Glutamatergic neuron (in vitro differentiated cells): Measurements from ENCODE around the gene S100A9. TPM values are rescaled to one million over a fixed set of nuclear protein-coding genes. Genes with fewer than 3 reads are reported as not detected.

ENCODE experiments used
- DNase-seq: peaks from one replicate; pipeline ENCODE4 v3.0.0; 2022
- H3K27ac Mint-ChIP-seq: one replicate; pipeline ENCODE4 v1.8.0; 2020; ENCODE audit warnings: mild to moderate bottlenecking, mixed read lengths, inconsistent platforms; ENCODE audit not compliant: unreplicated experiment
- H3K27me3 Mint-ChIP-seq: one replicate; pipeline ENCODE4 v1.8.0; 2020; ENCODE audit warnings: mild to moderate bottlenecking, moderate library complexity, mixed read lengths, inconsistent platforms; ENCODE audit not compliant: unreplicated experiment
- H3K36me3 Mint-ChIP-seq: one replicate; pipeline ENCODE4 v1.8.0; 2020; ENCODE audit warnings: mild to moderate bottlenecking, mixed read lengths, inconsistent platforms; ENCODE audit not compliant: unreplicated experiment
- H3K4me1 Mint-ChIP-seq: one replicate; pipeline ENCODE4 v1.8.0; 2020; ENCODE audit warnings: mild to moderate bottlenecking, low read depth, mixed read lengths, inconsistent platforms; ENCODE audit not compliant: unreplicated experiment
- H3K4me3 Mint-ChIP-seq: one replicate; pipeline ENCODE4 v1.8.0; 2020; ENCODE audit warnings: mild to moderate bottlenecking, mixed read lengths, inconsistent platforms; ENCODE audit not compliant: unreplicated experiment
- H3K9me3 Mint-ChIP-seq: one replicate; pipeline ENCODE4 v1.8.0; 2020; ENCODE audit warnings: mild to moderate bottlenecking, moderate library complexity, mixed read lengths, inconsistent platforms; ENCODE audit not compliant: unreplicated experiment
- CTCF ChIP-seq: fragments of 200-600 bp; sonication (generic); IDR thresholded peaks from one replicate; pipeline ENCODE4 v1.5.0; 2021; ENCODE audit not compliant: partially characterized antibody, unreplicated experiment
- total RNA-seq: library from RNA; stranded (reverse); fragmentation: NEBNext Ultra II Directional; extraction: Animal tissue kit (Norgen Biotek cat#: 25700); gene quantifications from one replicate; pipeline ENCODE4 v1.2.1, GENCODE V29; 2021; ENCODE audit not compliant: unreplicated experiment

S100A9 gene
- total RNA-seq, 1 donor from 2014 or later = not detected

DNA sequence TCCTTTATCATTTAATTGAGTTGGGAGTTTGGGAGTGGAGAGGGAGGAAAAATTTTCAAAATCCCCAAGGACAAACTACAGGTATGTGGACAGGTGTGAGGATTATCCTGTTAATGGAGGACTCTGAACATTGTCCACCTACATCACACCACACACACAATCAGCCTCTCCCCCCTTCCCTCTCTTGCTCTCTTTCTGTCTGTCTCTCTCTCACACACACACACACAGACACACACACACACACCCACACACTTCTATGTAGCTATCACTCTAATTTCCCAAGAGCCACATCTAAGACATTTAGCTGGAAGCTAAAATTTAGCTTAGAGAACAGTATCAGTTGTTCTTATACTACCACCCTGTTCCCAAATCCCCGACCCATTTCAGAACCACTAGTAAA lies 31.7 kb downstream of the S100A9 start:
- H3K4me1 Mint-ChIP-seq = peaks cover 11% of the 10 kb centered on the region
- DNase-seq = no peak

GRCh38 chr1:153389973-153390879 lies 32.6 kb downstream of the S100A9 start:
- Mint-ChIP-seq H3K27ac (no peak overlapping the region), H3K4me1 (peaks cover 8% of the 10 kb centered on the region), H3K9me3 (no peaks in the 10 kb centered on the region), H3K27me3 (peaks cover 10% of the 10 kb centered on the region), H3K36me3 (no peaks in the 10 kb centered on the region), H3K4me3 (no peak overlapping the region)
- DNase-seq = no peak
- no peak for TF ChIP-seq CTCF

More for the DNA sequence above, 31.7 kb downstream of the S100A9 start:
- Mint-ChIP-seq H3K9me3 (no peaks in the 10 kb centered on the region), H3K36me3 (no peaks in the 10 kb centered on the region), H3K4me3 (no peak overlapping the region), H3K27ac (no peak overlapping the region), H3K27me3 (peaks cover 8% of the 10 kb centered on the region)
- no peak for TF ChIP-seq CTCF

- Mint-ChIP-seq H3K9me3 (no peaks in the 10 kb centered on the region), H3K27ac (no peak within 1 kb of the TSS), H3K27me3 (peaks cover 13% of the 10 kb centered on the region), H3K36me3 (no peaks in the 10 kb centered on the region), H3K4me1 (peaks cover 8% of the 10 kb centered on the region), H3K4me3 (no peak within 1 kb of the TSS)
- no peak for TF ChIP-seq CTCF
- no peak for DNase-seq
These were observed 33.5 kb downstream of the S100A9 start, which contains the start of gene S100A8 for GRCh38 chr1:153390938-153391710. TSS of gene S100A8 (minus strand) at chr1:153391073. CDS start at chr1:153390535, 538 bp downstream.

- TF ChIP-seq CTCF = no peak
- Mint-ChIP-seq H3K27ac (no peak overlapping the region), H3K27me3 (peaks cover 15% of the 10 kb centered on the region), H3K4me3 (no peak overlapping the region), H3K9me3 (no peaks in the 10 kb centered on the region), H3K4me1 (peaks cover 1% of the 10 kb centered on the region), H3K36me3 (no peaks in the 10 kb centered on the region)
- DNase-seq = no peak
These were observed 34.6 kb downstream of the S100A9 start for GRCh38 chr1:153392258-153392657.
